ENCODE data around the gene DRICH1. TPM values are rescaled to one million over a fixed set of nuclear protein-coding genes. Genes with fewer than 3 reads are reported as not detected.

Gene DRICH1
- total RNA-seq, 1 experiment from 2014 or later = not detected

GRCh38 chr22:23566705-23567475 is 65.2 kb downstream of the DRICH1 start:
- ChIA-PET POLR2A (no interaction called here), CTCF (no interaction called here)
- no peak overlapping the region for H3K27ac ChIP-seq (ENCODE audit: low read length)
- no peaks in the 10 kb centered on the region for H3K36me3 ChIP-seq (ENCODE audit: control insufficient read depth, insufficient read depth, low read length)
- in situ Hi-C loops (cut with HindIII; ENCODE audit: low pct_unique_long_range_greater_than_20kb, low sequenced_read_pairs) = no loop called here
- no peak for DNase-seq (ENCODE audit: low read depth, low spot score)
- H3K9me3 ChIP-seq (ENCODE audit: control insufficient read depth, insufficient read depth, low read depth, low read length) = no peaks in the 10 kb centered on the region
- BruUV-seq (replicated peaks) = no TSS peak
- TF ChIP-seq REST (IDR thresholded peaks at IDR 0.05; ENCODE audit: insufficient read depth in 1 of 2, low read depth in 2 of 2, low read length in 1 of 2) = no peak
- no peak for TF ChIP-seq POLR2AphosphoS5 (IDR thresholded peaks at IDR 0.05; ENCODE audit: low read depth, low read length)
- TF ChIP-seq SIN3A (IDR thresholded peaks at IDR 0.05; ENCODE audit: borderline replicate concordance, insufficient read depth, low read depth, low read length) = no peak
- TF ChIP-seq TCF7L2 (IDR thresholded peaks at IDR 0.05; ENCODE audit: low read depth, low read length) = no peak
- TF ChIP-seq CTCF (IDR thresholded peaks at IDR 0.05) = no peak
- H3K27me3 ChIP-seq (ENCODE audit: control insufficient read depth, insufficient read depth, low read length) = no peaks in the 10 kb centered on the region
- H3K4me1 ChIP-seq (ENCODE audit: control insufficient read depth, insufficient read depth, low read length) = no peaks in the 10 kb centered on the region
- no peak for ATAC-seq
- H3K4me3 ChIP-seq (ENCODE audit: low read depth in 2 of 2, low read length in 2 of 2) = peak overlapping the region in 1 of 2 experiments; percentile 37; a peak in 1 of 4 replicates
- intact Hi-C loops (cut with micrococcal nuclease; ENCODE audit: unreplicated experiment) = no loop called here

GRCh38 chr22:23565915-23566704 is 66.0 kb downstream of the DRICH1 start:
- CTCF ChIA-PET = no interaction called here
- BruUV-seq (replicated peaks) = no TSS peak

More at GRCh38 chr22:23565915-23566704, 66.0 kb downstream of the DRICH1 start:
- TF ChIP-seq CTCF (IDR thresholded peaks at IDR 0.05) (no peak), TCF7L2 (IDR thresholded peaks at IDR 0.05; ENCODE audit: low read depth, low read length) (no peak), REST (IDR thresholded peaks at IDR 0.05; ENCODE audit: insufficient read depth in 1 of 2, low read depth in 2 of 2, low read length in 1 of 2) (no peak), SIN3A (IDR thresholded peaks at IDR 0.05; ENCODE audit: borderline replicate concordance, insufficient read depth, low read depth, low read length) (no peak), POLR2AphosphoS5 (IDR thresholded peaks at IDR 0.05; ENCODE audit: low read depth, low read length) (no peak)
- Histone ChIP-seq H3K4me3 (ENCODE audit: low read depth in 2 of 2, low read length in 2 of 2) (peak overlapping the region; percentile 37 to 48), H3K36me3 (ENCODE audit: control insufficient read depth, insufficient read depth, low read length) (no peaks in the 10 kb centered on the region), H3K27me3 (ENCODE audit: control insufficient read depth, insufficient read depth, low read length) (no peaks in the 10 kb centered on the region), H3K27ac (ENCODE audit: low read length) (no peak overlapping the region), H3K9me3 (ENCODE audit: control insufficient read depth, insufficient read depth, low read depth, low read length) (no peaks in the 10 kb centered on the region), H3K4me1 (ENCODE audit: control insufficient read depth, insufficient read depth, low read length) (no peaks in the 10 kb centered on the region)
- intact Hi-C loops (cut with micrococcal nuclease; ENCODE audit: unreplicated experiment) (no loop called here), in situ Hi-C loops (cut with HindIII; ENCODE audit: low pct_unique_long_range_greater_than_20kb, low sequenced_read_pairs) (no loop called here)
- DNase-seq (ENCODE audit: low read depth, low spot score) = no peak
- ATAC-seq = no peak
- POLR2A ChIA-PET = no interaction called here
